H1 (cell line): Measurements from ENCODE around the gene TMPRSS3. TPM values are rescaled to one million over a fixed set of nuclear protein-coding genes. Genes with fewer than 3 reads are reported as not detected.

Experiments used
- polyA plus RNA-seq, 7 experiments: library from polyadenylated mRNA; depleted of rRNA in 3 of 7; stranded (reverse) in 5 of 7; unstranded in 2 of 7; fragments of >200 nt in 5 of 7; fragments of 200-250 nt in 2 of 7; gene quantifications; 1 replicate in 5 of 7; 2 replicates in 1 of 7; 4 replicates in 1 of 7; pipeline versions ENCODE4 v1.2.1 to v1.2.3, GENCODE V29; 2011 to 2013; ENCODE audit warnings: missing spikeins in 2 of 7, mixed read lengths in 2 of 7
- total RNA-seq: library from RNA; stranded (reverse); fragmentation: NEBNext Ultra II Directional; extraction: Animal tissue kit (Norgen Biotek cat#: 25700); gene quantifications from 2 replicates; pipeline ENCODE4 v1.2.1, GENCODE V29; 2021
- TF ChIP-seq, protein P1 (sequence below): fragments of 300-600 bp; sonication (generic); IDR thresholded peaks from 2 replicates; pipeline ENCODE4 v1.7.1; 2012; ENCODE audit warnings: low read length, moderate library complexity, mild to moderate bottlenecking, inconsistent platforms; ENCODE audit not compliant: insufficient replicate concordance

Gene TMPRSS3
- total and polyA plus RNA-seq, 2 of the 8 experiments (the other 6 are each of a cell fraction or from before 2014, with no cell fraction given): 0.38 TPM; not detected in 1

GRCh38 chr21:42324896-42325295 is 71.0 kb downstream of the TMPRSS3 start (continued):
- TF ChIP-seq, protein P1, sequence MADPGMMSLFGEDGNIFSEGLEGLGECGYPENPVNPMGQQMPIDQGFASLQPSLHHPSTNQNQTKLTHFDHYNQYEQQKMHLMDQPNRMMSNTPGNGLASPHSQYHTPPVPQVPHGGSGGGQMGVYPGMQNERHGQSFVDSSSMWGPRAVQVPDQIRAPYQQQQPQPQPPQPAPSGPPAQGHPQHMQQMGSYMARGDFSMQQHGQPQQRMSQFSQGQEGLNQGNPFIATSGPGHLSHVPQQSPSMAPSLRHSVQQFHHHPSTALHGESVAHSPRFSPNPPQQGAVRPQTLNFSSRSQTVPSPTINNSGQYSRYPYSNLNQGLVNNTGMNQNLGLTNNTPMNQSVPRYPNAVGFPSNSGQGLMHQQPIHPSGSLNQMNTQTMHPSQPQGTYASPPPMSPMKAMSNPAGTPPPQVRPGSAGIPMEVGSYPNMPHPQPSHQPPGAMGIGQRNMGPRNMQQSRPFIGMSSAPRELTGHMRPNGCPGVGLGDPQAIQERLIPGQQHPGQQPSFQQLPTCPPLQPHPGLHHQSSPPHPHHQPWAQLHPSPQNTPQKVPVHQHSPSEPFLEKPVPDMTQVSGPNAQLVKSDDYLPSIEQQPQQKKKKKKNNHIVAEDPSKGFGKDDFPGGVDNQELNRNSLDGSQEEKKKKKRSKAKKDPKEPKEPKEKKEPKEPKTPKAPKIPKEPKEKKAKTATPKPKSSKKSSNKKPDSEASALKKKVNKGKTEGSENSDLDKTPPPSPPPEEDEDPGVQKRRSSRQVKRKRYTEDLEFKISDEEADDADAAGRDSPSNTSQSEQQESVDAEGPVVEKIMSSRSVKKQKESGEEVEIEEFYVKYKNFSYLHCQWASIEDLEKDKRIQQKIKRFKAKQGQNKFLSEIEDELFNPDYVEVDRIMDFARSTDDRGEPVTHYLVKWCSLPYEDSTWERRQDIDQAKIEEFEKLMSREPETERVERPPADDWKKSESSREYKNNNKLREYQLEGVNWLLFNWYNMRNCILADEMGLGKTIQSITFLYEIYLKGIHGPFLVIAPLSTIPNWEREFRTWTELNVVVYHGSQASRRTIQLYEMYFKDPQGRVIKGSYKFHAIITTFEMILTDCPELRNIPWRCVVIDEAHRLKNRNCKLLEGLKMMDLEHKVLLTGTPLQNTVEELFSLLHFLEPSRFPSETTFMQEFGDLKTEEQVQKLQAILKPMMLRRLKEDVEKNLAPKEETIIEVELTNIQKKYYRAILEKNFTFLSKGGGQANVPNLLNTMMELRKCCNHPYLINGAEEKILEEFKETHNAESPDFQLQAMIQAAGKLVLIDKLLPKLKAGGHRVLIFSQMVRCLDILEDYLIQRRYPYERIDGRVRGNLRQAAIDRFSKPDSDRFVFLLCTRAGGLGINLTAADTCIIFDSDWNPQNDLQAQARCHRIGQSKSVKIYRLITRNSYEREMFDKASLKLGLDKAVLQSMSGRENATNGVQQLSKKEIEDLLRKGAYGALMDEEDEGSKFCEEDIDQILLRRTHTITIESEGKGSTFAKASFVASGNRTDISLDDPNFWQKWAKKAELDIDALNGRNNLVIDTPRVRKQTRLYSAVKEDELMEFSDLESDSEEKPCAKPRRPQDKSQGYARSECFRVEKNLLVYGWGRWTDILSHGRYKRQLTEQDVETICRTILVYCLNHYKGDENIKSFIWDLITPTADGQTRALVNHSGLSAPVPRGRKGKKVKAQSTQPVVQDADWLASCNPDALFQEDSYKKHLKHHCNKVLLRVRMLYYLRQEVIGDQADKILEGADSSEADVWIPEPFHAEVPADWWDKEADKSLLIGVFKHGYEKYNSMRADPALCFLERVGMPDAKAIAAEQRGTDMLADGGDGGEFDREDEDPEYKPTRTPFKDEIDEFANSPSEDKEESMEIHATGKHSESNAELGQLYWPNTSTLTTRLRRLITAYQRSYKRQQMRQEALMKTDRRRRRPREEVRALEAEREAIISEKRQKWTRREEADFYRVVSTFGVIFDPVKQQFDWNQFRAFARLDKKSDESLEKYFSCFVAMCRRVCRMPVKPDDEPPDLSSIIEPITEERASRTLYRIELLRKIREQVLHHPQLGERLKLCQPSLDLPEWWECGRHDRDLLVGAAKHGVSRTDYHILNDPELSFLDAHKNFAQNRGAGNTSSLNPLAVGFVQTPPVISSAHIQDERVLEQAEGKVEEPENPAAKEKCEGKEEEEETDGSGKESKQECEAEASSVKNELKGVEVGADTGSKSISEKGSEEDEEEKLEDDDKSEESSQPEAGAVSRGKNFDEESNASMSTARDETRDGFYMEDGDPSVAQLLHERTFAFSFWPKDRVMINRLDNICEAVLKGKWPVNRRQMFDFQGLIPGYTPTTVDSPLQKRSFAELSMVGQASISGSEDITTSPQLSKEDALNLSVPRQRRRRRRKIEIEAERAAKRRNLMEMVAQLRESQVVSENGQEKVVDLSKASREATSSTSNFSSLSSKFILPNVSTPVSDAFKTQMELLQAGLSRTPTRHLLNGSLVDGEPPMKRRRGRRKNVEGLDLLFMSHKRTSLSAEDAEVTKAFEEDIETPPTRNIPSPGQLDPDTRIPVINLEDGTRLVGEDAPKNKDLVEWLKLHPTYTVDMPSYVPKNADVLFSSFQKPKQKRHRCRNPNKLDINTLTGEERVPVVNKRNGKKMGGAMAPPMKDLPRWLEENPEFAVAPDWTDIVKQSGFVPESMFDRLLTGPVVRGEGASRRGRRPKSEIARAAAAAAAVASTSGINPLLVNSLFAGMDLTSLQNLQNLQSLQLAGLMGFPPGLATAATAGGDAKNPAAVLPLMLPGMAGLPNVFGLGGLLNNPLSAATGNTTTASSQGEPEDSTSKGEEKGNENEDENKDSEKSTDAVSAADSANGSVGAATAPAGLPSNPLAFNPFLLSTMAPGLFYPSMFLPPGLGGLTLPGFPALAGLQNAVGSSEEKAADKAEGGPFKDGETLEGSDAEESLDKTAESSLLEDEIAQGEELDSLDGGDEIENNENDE: no peak
- TF ChIP-seq, all 59 proteins: peak for 0
